CD14-positive monocyte (primary cell): ENCODE data around the gene RAD51D. TPM values are rescaled to one million over a fixed set of nuclear protein-coding genes. Genes with fewer than 3 reads are reported as not detected.

ENCODE experiments used
- DNase-seq, 3 donors: peaks; one replicate each; pipeline ENCODE4 v3.0.0-alpha.2; 2011 to 2022
- H2AFZ ChIP-seq: 2 replicates; pipeline ENCODE4 v1.6.0; 2012; ENCODE audit warnings: mild to moderate bottlenecking, low read depth, low read length, inconsistent platforms; ENCODE audit not compliant: insufficient read depth, poor library complexity, severe bottlenecking
- H3K27ac ChIP-seq, 2 donors: 1 replicate in 1 of 2; 2 replicates in 1 of 2; pipeline ENCODE4 v1.5.1; 2012 to 2013; ENCODE audit warnings: low read length in 2 of 2, control low read depth in 1 of 2, inconsistent platforms in 1 of 2, low read depth in 1 of 2, mild to moderate bottlenecking in 1 of 2
- H3K27me3 ChIP-seq, 2 donors: one replicate each; pipeline versions ENCODE4 v1.6.0 to v1.6.1; 2011 to 2013; ENCODE audit warnings: low read length in 2 of 2; ENCODE audit not compliant: control insufficient read depth in 2 of 2, insufficient read depth in 2 of 2
- H3K36me3 ChIP-seq, 2 donors: replicated peaks in 1 of 2; 1 replicate in 1 of 2; 2 replicates in 1 of 2; pipeline versions ENCODE4 v1.5.1 to v1.6.1; 2012 to 2013; ENCODE audit warnings: low read length in 2 of 2, control low read depth in 1 of 2, inconsistent platforms in 1 of 2, mild to moderate bottlenecking in 1 of 2; ENCODE audit not compliant: insufficient read depth in 2 of 2, control insufficient read depth in 1 of 2
- H3K4me1 ChIP-seq, 2 donors: 1 replicate in 1 of 2; 2 replicates in 1 of 2; pipeline versions ENCODE4 v1.5.1 to v1.6.1; 2012 to 2013; ENCODE audit warnings: low read length in 2 of 2, control low read depth in 1 of 2, inconsistent platforms in 1 of 2, mild to moderate bottlenecking in 1 of 2, moderate library complexity in 1 of 2; ENCODE audit not compliant: insufficient read depth in 2 of 2, control insufficient read depth in 1 of 2
- H3K4me2 ChIP-seq: replicated peaks from 2 replicates; pipeline ENCODE3; 2012; ENCODE audit warnings: low read length, moderate library complexity, mild to moderate bottlenecking; ENCODE audit not compliant: poor library complexity, severe bottlenecking; ENCODE audit errors: extremely low read depth
- H3K4me3 ChIP-seq, 3 experiments: fragments of 200-600 bp in 1 of 3; sonication (generic) in 1 of 3; replicated peaks in 1 of 3; 1 replicate in 2 of 3; 2 replicates in 1 of 3; pipeline ENCODE4 v1.5.1; 2011 to 2013; ENCODE audit warnings: low read length in 3 of 3, mild to moderate bottlenecking in 3 of 3, control low read depth in 2 of 3, low read depth in 2 of 3, inconsistent platforms in 1 of 3, moderate library complexity in 1 of 3
- H3K79me2 ChIP-seq: 2 replicates; pipeline ENCODE4 v1.6.0; 2012; ENCODE audit warnings: mild to moderate bottlenecking, control low read depth, inconsistent platforms, low read length, moderate library complexity; ENCODE audit not compliant: insufficient read depth
- H3K9ac ChIP-seq: 2 replicates; pipeline ENCODE4 v1.6.0; 2017; ENCODE audit warnings: low read length, mild to moderate bottlenecking; ENCODE audit not compliant: insufficient read depth, poor library complexity, severe bottlenecking
- H3K9me3 ChIP-seq, 2 donors: replicated peaks in 1 of 2; 1 replicate in 1 of 2; 2 replicates in 1 of 2; pipeline versions ENCODE4 v1.5.1 to v1.6.1; 2012 to 2013; ENCODE audit warnings: low read length in 2 of 2, control low read depth in 1 of 2; ENCODE audit not compliant: control insufficient read depth in 1 of 2, insufficient read depth in 1 of 2
- H4K20me1 ChIP-seq: 2 replicates; pipeline ENCODE4 v1.6.0; 2012; ENCODE audit warnings: mild to moderate bottlenecking, low read length, control low read depth, moderate library complexity; ENCODE audit not compliant: insufficient read depth
- H3K27ac Mint-ChIP-seq, 7 donors: one replicate each; pipeline ENCODE4 v1.8.0; 2020; ENCODE audit warnings: mild to moderate bottlenecking in 7 of 7, mixed read lengths in 7 of 7, moderate library complexity in 6 of 7, inconsistent platforms in 2 of 7
- H3K27me3 Mint-ChIP-seq, 3 donors: one replicate each; pipeline ENCODE4 v1.8.0; 2021 to 2022; ENCODE audit warnings: low read depth in 3 of 3, mild to moderate bottlenecking in 3 of 3, mixed read lengths in 3 of 3, moderate library complexity in 3 of 3, inconsistent platforms in 1 of 3
- H3K36me3 Mint-ChIP-seq, 2 donors: one replicate each; pipeline ENCODE4 v1.8.0; 2020; ENCODE audit warnings: mixed read lengths in 2 of 2, inconsistent platforms in 1 of 2, mild to moderate bottlenecking in 1 of 2
- H3K4me1 Mint-ChIP-seq: one replicate; pipeline ENCODE4 v1.8.0; 2020; ENCODE audit warnings: mild to moderate bottlenecking, mixed read lengths
- H3K4me3 Mint-ChIP-seq, 2 donors: one replicate each; pipeline ENCODE4 v1.8.0; 2020; ENCODE audit warnings: mild to moderate bottlenecking in 2 of 2, mixed read lengths in 2 of 2, moderate library complexity in 1 of 2
- H3K9me3 Mint-ChIP-seq, 7 donors: one replicate each; pipeline ENCODE4 v1.8.0; 2020 to 2022; ENCODE audit warnings: mixed read lengths in 7 of 7, mild to moderate bottlenecking in 6 of 7, moderate library complexity in 6 of 7, inconsistent platforms in 2 of 7
- WGBS: methylation state at CpG from one replicate; pipeline ENCODE4 v1.1.5; 2013; ENCODE audit warnings: missing lambda C conversion rate; ENCODE audit not compliant: insufficient coverage; 5-methylcytosine and 5-hydroxymethylcytosine counted together
- intact Hi-C, 2 donors: fragments of 100-400 bp; cut with micrococcal nuclease; formaldehyde crosslinking; loops; one replicate each; pipeline versions ENCODE4 v1.15.0 to v1.15.1; 2023
- polyA plus RNA-seq, 3 donors: library from polyadenylated mRNA; depleted of rRNA in 1 of 3; unstranded in 2 of 3; stranded (reverse) in 1 of 3; fragments of 300-500 nt in 2 of 3; fragments of >200 nt in 1 of 3; fragmentation: Illumina TruSeq in 2 of 3; gene quantifications; 1 replicate in 2 of 3; 2 replicates in 1 of 3; pipeline ENCODE4 v1.2.3, GENCODE V29; 2012 to 2021
- TF ChIP-seq, protein P1 (sequence below): fragments of 200-600 bp; IDR thresholded peaks from one replicate; pipeline ENCODE4 v1.8.0; 2022; ENCODE audit warnings: antibody characterized with exemption, mild to moderate bottlenecking

RAD51D gene
- polyA plus RNA-seq, 3 donors: 4.4 to 6.9 (median 5.8) TPM

DNA sequence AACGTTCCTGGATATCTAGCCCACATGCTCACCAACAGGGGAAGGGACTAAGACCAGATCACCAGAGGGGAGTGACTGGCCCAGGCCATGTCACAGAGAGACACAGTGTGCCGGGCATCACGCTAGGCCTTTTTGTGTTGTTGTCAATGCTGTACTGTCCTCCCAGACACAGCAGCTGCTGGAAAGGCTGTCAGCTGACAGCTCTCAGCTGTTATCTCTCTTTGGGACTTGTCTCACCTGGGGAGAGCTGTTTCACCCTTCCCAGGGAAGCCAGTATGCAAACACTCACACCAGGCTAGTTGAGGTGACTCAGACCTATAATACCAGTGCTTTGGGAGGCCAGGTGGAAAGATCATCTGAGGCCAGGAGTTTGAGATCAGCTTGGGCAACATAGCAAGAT, 47.4 kb upstream of the RAD51D start:
- DNase-seq: no peak
- H3K9me3 ChIP-seq: no peaks in the 10 kb centered on the region
- H3K27me3 ChIP-seq: no peaks in the 10 kb centered on the region
- H3K27ac ChIP-seq: no peak overlapping the region
- no peak overlapping the region for H3K4me2 ChIP-seq
- peaks cover 4% of the 10 kb centered on the region for H3K4me1 Mint-ChIP-seq
- peaks cover 5 to 7% (median 6%) of the 10 kb centered on the region in 3 donors for H3K27me3 Mint-ChIP-seq
- H2AFZ ChIP-seq: no peak overlapping the region
- no peaks in the 10 kb centered on the region for H3K79me2 ChIP-seq
- TF ChIP-seq, protein P1, sequence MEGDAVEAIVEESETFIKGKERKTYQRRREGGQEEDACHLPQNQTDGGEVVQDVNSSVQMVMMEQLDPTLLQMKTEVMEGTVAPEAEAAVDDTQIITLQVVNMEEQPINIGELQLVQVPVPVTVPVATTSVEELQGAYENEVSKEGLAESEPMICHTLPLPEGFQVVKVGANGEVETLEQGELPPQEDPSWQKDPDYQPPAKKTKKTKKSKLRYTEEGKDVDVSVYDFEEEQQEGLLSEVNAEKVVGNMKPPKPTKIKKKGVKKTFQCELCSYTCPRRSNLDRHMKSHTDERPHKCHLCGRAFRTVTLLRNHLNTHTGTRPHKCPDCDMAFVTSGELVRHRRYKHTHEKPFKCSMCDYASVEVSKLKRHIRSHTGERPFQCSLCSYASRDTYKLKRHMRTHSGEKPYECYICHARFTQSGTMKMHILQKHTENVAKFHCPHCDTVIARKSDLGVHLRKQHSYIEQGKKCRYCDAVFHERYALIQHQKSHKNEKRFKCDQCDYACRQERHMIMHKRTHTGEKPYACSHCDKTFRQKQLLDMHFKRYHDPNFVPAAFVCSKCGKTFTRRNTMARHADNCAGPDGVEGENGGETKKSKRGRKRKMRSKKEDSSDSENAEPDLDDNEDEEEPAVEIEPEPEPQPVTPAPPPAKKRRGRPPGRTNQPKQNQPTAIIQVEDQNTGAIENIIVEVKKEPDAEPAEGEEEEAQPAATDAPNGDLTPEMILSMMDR: no peak
- H3K36me3 ChIP-seq: no peaks in the 10 kb centered on the region
- no peak overlapping the region for H3K27ac Mint-ChIP-seq
- no peak overlapping the region for H3K4me3 ChIP-seq
- no peak overlapping the region for H3K9ac ChIP-seq
- H3K4me1 ChIP-seq: no peaks in the 10 kb centered on the region
- intact Hi-C loops: loop anchor here in 1 of 2 donors (2.0 to 10.0 kb wide), 2 partner anchors 362 to 578 kb away; no protein-coding TSS in a partner anchor
- no peaks in the 10 kb centered on the region for H4K20me1 ChIP-seq
- no peaks in the 10 kb centered on the region for H3K36me3 Mint-ChIP-seq
- 80% methylated on average over 2 of the region's 3 CpGs for WGBS
- H3K9me3 Mint-ChIP-seq: no peaks in the 10 kb centered on the region
- H3K4me3 Mint-ChIP-seq: no peak overlapping the region

DNA sequence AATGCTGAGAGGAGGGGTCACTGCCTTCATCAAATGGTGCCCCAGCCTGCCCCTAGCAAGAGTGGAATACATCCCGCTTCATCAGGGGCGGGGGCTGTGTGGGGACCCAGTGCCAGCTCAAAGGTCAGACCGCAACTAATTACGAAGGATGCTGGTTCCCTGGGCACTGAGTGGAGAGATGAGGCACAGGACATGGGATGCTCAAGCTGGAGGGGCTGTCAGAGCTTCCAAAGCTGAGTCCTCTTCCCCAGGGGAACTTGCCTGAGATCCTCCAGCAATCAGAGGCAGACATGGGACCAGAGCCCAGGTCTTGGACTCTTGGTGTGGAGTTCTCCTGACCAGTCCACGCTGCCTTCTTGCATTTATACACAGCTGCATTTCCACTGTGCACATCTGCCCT, 46.9 kb upstream of the RAD51D start:
- Histone ChIP-seq H3K27ac (no peak overlapping the region), H3K4me1 (peaks cover 2 to 3% of the 10 kb centered on the region in 2 donors), H3K27me3 (no peaks in the 10 kb centered on the region), H4K20me1 (no peaks in the 10 kb centered on the region), H3K4me2 (no peak overlapping the region), H3K79me2 (no peaks in the 10 kb centered on the region), H3K4me3 (no peak overlapping the region), H3K9me3 (no peaks in the 10 kb centered on the region), H2AFZ (no peak overlapping the region), H3K9ac (no peak overlapping the region), H3K36me3 (no peaks in the 10 kb centered on the region)
- Mint-ChIP-seq H3K36me3 (no peaks in the 10 kb centered on the region), H3K27ac (peak overlapping the region in 1 of 7 donors; percentile 46), H3K4me3 (peak overlapping the region in 1 of 2 donors; percentile 19), H3K9me3 (no peaks in the 10 kb centered on the region), H3K27me3 (peaks cover 5 to 7% (median 6%) of the 10 kb centered on the region in 3 donors), H3K4me1 (peaks cover 4% of the 10 kb centered on the region)
- 64% methylated on average over 5 of the region's 5 CpGs for WGBS
- TF ChIP-seq, protein P1: no peak
- no peak for DNase-seq
- intact Hi-C loops: loop anchor here in 1 of 2 donors (2.0 to 10.0 kb wide), 2 partner anchors 362 to 578 kb away; no protein-coding TSS in a partner anchor
